GM12878 (cell line): ENCODE measurements around the gene TCN1. TPM values are rescaled to one million over a fixed set of nuclear protein-coding genes. Genes with fewer than 3 reads are reported as not detected.

Source experiments
- BHLHE40 ChIP-seq, 2 experiments: fragments of 450-650 bp in 1 of 2; IDR thresholded peaks; 2 replicates each; pipeline ENCODE4 v1.6.1; 2011 to 2017; ENCODE audit warnings: low read depth in 2 of 2, borderline replicate concordance in 1 of 2, improper control_type of control experiment in 1 of 2, low read length in 1 of 2, mild to moderate bottlenecking in 1 of 2
- CBFB ChIP-seq: IDR thresholded peaks from 2 replicates; pipeline ENCODE4 v1.6.1; 2016; ENCODE audit warnings: antibody characterized with exemption, low read depth
- CBX3 ChIP-seq: fragments of 200-600 bp; sonication (generic); IDR thresholded peaks from 2 replicates; pipeline ENCODE4 v1.6.1; 2016; ENCODE audit warnings: low read depth, borderline replicate concordance
- CHD4 ChIP-seq: fragments of 200-600 bp; sonication (generic); IDR thresholded peaks from 2 replicates; pipeline ENCODE4 v1.6.1; 2016; ENCODE audit warnings: mild to moderate bottlenecking
- EP300 ChIP-seq, 2 experiments: fragments of 150-350 bp in 1 of 2; IDR thresholded peaks; 2 replicates each; pipeline ENCODE4 v1.6.1; 2011 to 2012; ENCODE audit warnings: low read depth in 2 of 2, low read length in 2 of 2, borderline replicate concordance in 1 of 2, improper control_type of control experiment in 1 of 2, inconsistent platforms in 1 of 2; ENCODE audit not compliant: control insufficient read depth in 1 of 2
- GABPA ChIP-seq: IDR thresholded peaks from 2 replicates; pipeline ENCODE4 v1.6.1; 2014; ENCODE audit warnings: antibody characterized with exemption, low read depth, mild to moderate bottlenecking, inconsistent platforms
- KDM1A ChIP-seq: fragments of 200-600 bp; sonication (generic); IDR thresholded peaks from 2 replicates; pipeline ENCODE4 v1.6.1; 2016; ENCODE audit warnings: borderline replicate concordance
- MEF2A ChIP-seq: IDR thresholded peaks from 2 replicates; pipeline ENCODE4 v1.6.1; 2011; ENCODE audit warnings: low read depth, mild to moderate bottlenecking, low read length, moderate library complexity; ENCODE audit not compliant: insufficient read depth
- NR2C1 ChIP-seq: fragments of 450-650 bp; IDR thresholded peaks from 2 replicates; pipeline ENCODE4 v1.6.1; 2017; ENCODE audit warnings: antibody characterized with exemption, mild to moderate bottlenecking, moderate library complexity
- NRF1 ChIP-seq: conservative IDR thresholded peaks from 2 replicates; pipeline ENCODE4 v1.6.1; 2011; ENCODE audit warnings: mild to moderate bottlenecking, low read depth, low read length, improper control_type of control experiment
- PML ChIP-seq: IDR thresholded peaks from 2 replicates; pipeline ENCODE4 v1.6.1; 2012; ENCODE audit warnings: low read length, inconsistent platforms
- RAD51 ChIP-seq: fragments of 450-650 bp; IDR thresholded peaks from 2 replicates; pipeline ENCODE4 v1.6.1; 2016; ENCODE audit warnings: moderate library complexity, mild to moderate bottlenecking, inconsistent platforms
- SIN3A ChIP-seq: IDR thresholded peaks from 2 replicates; pipeline ENCODE4 v1.6.1; 2012; ENCODE audit warnings: low read depth, low read length, improper control_type of control experiment
- SMARCA5 ChIP-seq: fragments of 450-650 bp; IDR thresholded peaks from 2 replicates; pipeline ENCODE4 v1.6.1; 2017; ENCODE audit warnings: mild to moderate bottlenecking
- SMC3 ChIP-seq: IDR thresholded peaks from 2 replicates; pipeline ENCODE4 v1.6.1; 2011; ENCODE audit warnings: low read length, improper control_type of control experiment, borderline replicate concordance
- SRF ChIP-seq, 2 experiments: IDR thresholded peaks; 2 replicates each; pipeline ENCODE4 v1.6.1; 2011; ENCODE audit warnings: low read depth in 2 of 2, low read length in 2 of 2, mild to moderate bottlenecking in 1 of 2, moderate library complexity in 1 of 2
- TCF3 ChIP-seq: IDR thresholded peaks from 2 replicates; pipeline ENCODE4 v1.6.1; 2012; ENCODE audit warnings: low read depth, mild to moderate bottlenecking, low read length, borderline replicate concordance; ENCODE audit not compliant: insufficient read depth
- ZNF622 ChIP-seq: fragments of 450-650 bp; IDR thresholded peaks from 2 replicates; pipeline ENCODE4 v1.6.1; 2017; ENCODE audit warnings: mild to moderate bottlenecking, inconsistent platforms
- ZZZ3 ChIP-seq: IDR thresholded peaks from 2 replicates; pipeline ENCODE4 v1.6.1; 2011; ENCODE audit warnings: low read depth; ENCODE audit not compliant: control insufficient read depth, insufficient read length
- polyA plus RNA-seq, 11 experiments: library from polyadenylated mRNA; depleted of rRNA in 4 of 11; unstranded in 6 of 11; stranded (reverse) in 5 of 11; fragments of >200 nt; fragmentation: Nextera tagmentation in 4 of 11; fragmentation: Illumina TruSeq in 1 of 11; extraction: Ambion mirVana in 4 of 11; extraction: Trizol in 1 of 11; gene quantifications; 1 replicate in 1 of 11; 2 replicates in 10 of 11; pipeline versions ENCODE4 v1.2.1 to v1.2.3, GENCODE V29; 2011 to 2016; ENCODE audit warnings: inconsistent platforms in 2 of 11, missing spikeins in 2 of 11, low read depth in 1 of 11
- total RNA-seq, 4 experiments: library from RNA; depleted of rRNA in 3 of 4; stranded (reverse); fragments of >200 nt in 3 of 4; fragmentation: Illumina TruSeq in 1 of 4; extraction: Trizol in 1 of 4; gene quantifications; 2 replicates each; pipeline versions ENCODE4 v1.2.1 to v1.2.3, GENCODE V29; 2013 to 2021
- TF ChIP-seq, protein P1 (sequence below): IDR thresholded peaks from 2 replicates; pipeline ENCODE4 v1.6.1; 2012; ENCODE audit warnings: mild to moderate bottlenecking, low read depth, low read length
- TF ChIP-seq, protein P2 (sequence below): fragments of 450-650 bp; IDR thresholded peaks from 2 replicates; pipeline ENCODE4 v1.6.1; 2017; ENCODE audit warnings: low read depth, mild to moderate bottlenecking, moderate library complexity
- TF ChIP-seq, protein P3 (sequence below): IDR thresholded peaks from 2 replicates; pipeline ENCODE4 v1.6.1; 2012; ENCODE audit warnings: low read length, inconsistent platforms
- TF ChIP-seq, protein P4 (sequence below): fragments of 450-650 bp; IDR thresholded peaks from 2 replicates; pipeline ENCODE4 v1.6.1; 2016; ENCODE audit warnings: mild to moderate bottlenecking

The TCN1 gene
- total and polyA plus RNA-seq, 10 of the 15 experiments (the other 5 are each of a cell fraction or from before 2014, with no cell fraction given): not detected

DNA sequence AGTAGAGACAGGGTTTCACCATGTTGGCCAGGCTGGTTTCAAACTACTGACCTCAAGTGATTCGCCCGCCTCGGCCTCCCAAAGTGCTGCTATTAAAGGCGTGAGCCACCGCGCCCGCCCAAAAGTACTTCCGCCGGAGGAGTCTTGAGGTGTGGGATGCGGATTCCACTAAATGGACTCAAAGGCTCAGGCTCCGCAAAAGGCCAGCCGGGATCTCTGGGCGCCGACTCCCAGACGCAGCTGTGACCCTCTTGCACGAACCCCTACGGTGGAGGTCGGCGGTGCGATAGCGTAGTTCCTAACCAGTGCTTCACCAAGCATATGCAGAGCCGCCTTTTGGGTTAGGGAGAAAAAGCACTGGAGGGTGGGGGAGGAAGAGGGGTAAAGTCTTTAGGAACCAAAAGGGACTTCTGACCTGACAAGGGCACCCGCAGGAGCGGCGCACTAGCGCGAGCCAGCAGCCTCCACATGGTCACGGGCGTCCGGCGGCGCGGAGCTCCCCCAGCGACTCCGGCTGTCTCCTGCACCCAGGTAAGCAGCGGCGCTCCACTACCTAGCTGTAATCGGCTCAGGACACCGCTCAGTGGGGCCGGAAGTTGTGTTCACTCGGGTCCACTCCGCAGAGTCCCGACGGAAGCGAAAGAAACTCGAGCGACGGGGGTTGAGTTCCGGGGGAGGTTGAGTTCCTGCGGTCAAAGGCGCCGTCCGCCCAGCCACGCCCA, 55.9 kb downstream of the TCN1 start, which contains the start of gene MRPL16 (continued):
- TF ChIP-seq SIN3A (peak; percentile 59; the same call in 1 of the 2 replicates), SMC3 (no peak), CHD4 (no peak), KDM1A (no peak), CBFB (no peak), CBX3 (no peak), EP300 (IDR thresholded peaks at IDR 0.05; ENCODE audit: borderline replicate concordance in 1 of 2, control insufficient read depth in 1 of 2, low read depth in 2 of 2, low read length in 2 of 2) (no peak), SRF (IDR thresholded peaks at IDR 0.05; ENCODE audit: low read depth in 2 of 2, low read length in 2 of 2) (peak; percentile 47 to 90; a peak in 3 of 4 replicates), BHLHE40 (IDR thresholded peaks at IDR 0.05; ENCODE audit: borderline replicate concordance in 1 of 2, low read depth in 2 of 2, low read length in 1 of 2) (peak; percentile 24 to 59; a peak in 1 of 4 replicates), MEF2A (0 out of 2 replicates have a peak, but pooled peaks have one; percentile 55), TCF3 (0 out of 2 replicates have a peak, but pooled peaks have one; percentile 12), ZNF622 (no peak), PML (peak; percentile 76), RAD51 (no peak), SMARCA5 (peak; percentile 89), NR2C1 (peak; percentile 79), NRF1 (no peak), ZZZ3 (peak; percentile 19), GABPA (peak; percentile 100)
- TF ChIP-seq, protein P1, sequence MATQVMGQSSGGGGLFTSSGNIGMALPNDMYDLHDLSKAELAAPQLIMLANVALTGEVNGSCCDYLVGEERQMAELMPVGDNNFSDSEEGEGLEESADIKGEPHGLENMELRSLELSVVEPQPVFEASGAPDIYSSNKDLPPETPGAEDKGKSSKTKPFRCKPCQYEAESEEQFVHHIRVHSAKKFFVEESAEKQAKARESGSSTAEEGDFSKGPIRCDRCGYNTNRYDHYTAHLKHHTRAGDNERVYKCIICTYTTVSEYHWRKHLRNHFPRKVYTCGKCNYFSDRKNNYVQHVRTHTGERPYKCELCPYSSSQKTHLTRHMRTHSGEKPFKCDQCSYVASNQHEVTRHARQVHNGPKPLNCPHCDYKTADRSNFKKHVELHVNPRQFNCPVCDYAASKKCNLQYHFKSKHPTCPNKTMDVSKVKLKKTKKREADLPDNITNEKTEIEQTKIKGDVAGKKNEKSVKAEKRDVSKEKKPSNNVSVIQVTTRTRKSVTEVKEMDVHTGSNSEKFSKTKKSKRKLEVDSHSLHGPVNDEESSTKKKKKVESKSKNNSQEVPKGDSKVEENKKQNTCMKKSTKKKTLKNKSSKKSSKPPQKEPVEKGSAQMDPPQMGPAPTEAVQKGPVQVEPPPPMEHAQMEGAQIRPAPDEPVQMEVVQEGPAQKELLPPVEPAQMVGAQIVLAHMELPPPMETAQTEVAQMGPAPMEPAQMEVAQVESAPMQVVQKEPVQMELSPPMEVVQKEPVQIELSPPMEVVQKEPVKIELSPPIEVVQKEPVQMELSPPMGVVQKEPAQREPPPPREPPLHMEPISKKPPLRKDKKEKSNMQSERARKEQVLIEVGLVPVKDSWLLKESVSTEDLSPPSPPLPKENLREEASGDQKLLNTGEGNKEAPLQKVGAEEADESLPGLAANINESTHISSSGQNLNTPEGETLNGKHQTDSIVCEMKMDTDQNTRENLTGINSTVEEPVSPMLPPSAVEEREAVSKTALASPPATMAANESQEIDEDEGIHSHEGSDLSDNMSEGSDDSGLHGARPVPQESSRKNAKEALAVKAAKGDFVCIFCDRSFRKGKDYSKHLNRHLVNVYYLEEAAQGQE: peak; percentile 52
- TF ChIP-seq, protein P2, sequence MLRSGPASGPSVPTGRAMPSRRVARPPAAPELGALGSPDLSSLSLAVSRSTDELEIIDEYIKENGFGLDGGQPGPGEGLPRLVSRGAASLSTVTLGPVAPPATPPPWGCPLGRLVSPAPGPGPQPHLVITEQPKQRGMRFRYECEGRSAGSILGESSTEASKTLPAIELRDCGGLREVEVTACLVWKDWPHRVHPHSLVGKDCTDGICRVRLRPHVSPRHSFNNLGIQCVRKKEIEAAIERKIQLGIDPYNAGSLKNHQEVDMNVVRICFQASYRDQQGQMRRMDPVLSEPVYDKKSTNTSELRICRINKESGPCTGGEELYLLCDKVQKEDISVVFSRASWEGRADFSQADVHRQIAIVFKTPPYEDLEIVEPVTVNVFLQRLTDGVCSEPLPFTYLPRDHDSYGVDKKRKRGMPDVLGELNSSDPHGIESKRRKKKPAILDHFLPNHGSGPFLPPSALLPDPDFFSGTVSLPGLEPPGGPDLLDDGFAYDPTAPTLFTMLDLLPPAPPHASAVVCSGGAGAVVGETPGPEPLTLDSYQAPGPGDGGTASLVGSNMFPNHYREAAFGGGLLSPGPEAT: peak; percentile 88
- TF ChIP-seq, protein P3, sequence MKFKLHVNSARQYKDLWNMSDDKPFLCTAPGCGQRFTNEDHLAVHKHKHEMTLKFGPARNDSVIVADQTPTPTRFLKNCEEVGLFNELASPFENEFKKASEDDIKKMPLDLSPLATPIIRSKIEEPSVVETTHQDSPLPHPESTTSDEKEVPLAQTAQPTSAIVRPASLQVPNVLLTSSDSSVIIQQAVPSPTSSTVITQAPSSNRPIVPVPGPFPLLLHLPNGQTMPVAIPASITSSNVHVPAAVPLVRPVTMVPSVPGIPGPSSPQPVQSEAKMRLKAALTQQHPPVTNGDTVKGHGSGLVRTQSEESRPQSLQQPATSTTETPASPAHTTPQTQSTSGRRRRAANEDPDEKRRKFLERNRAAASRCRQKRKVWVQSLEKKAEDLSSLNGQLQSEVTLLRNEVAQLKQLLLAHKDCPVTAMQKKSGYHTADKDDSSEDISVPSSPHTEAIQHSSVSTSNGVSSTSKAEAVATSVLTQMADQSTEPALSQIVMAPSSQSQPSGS: peak; percentile 36; the same call in 1 of the 2 replicates
- TF ChIP-seq, protein P4, sequence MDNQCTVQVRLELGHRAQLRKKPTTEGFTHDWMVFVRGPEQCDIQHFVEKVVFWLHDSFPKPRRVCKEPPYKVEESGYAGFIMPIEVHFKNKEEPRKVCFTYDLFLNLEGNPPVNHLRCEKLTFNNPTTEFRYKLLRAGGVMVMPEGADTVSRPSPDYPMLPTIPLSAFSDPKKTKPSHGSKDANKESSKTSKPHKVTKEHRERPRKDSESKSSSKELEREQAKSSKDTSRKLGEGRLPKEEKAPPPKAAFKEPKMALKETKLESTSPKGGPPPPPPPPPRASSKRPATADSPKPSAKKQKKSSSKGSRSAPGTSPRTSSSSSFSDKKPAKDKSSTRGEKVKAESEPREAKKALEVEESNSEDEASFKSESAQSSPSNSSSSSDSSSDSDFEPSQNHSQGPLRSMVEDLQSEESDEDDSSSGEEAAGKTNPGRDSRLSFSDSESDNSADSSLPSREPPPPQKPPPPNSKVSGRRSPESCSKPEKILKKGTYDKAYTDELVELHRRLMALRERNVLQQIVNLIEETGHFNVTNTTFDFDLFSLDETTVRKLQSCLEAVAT: peak; percentile 82
